ACC112 (cell line): ENCODE measurements around the gene ABCG4.

ENCODE experiments used
- H2AFZ ChIP-seq: fragments of 200-600 bp; sonication (generic); one replicate; pipeline ENCODE4 v1.6.0; 2017; ENCODE audit warnings: antibody characterized with exemption, low read length; ENCODE audit not compliant: unreplicated experiment
- H3K27ac ChIP-seq: fragments of 200-600 bp; sonication (generic); 2 replicates; pipeline ENCODE4 v1.5.1; 2014; ENCODE audit warnings: low read depth, mild to moderate bottlenecking, antibody characterized with exemption, low read length, moderate library complexity
- H3K27me3 ChIP-seq: fragments of 200-600 bp; sonication (generic); 2 replicates; pipeline ENCODE4 v1.6.1; 2014; ENCODE audit warnings: mild to moderate bottlenecking, antibody characterized with exemption, low read length, moderate library complexity, mixed read lengths; ENCODE audit not compliant: insufficient read depth
- H3K36me3 ChIP-seq: fragments of 200-600 bp; sonication (generic); 2 replicates; pipeline ENCODE4 v1.6.1; 2016; ENCODE audit warnings: mild to moderate bottlenecking, antibody characterized with exemption, low read length, moderate library complexity, mixed read lengths; ENCODE audit not compliant: insufficient read depth
- H3K4me1 ChIP-seq: fragments of 200-600 bp; sonication (generic); one replicate; pipeline ENCODE4 v1.6.1; 2016; ENCODE audit warnings: low read length, mixed read lengths; ENCODE audit not compliant: insufficient read depth, unreplicated experiment, control insufficient read depth
- H3K4me3 ChIP-seq: fragments of 200-600 bp; sonication (generic); 2 replicates; pipeline ENCODE4 v1.5.1; 2014; ENCODE audit warnings: mild to moderate bottlenecking, low read depth, low read length
- H3K79me2 ChIP-seq: fragments of 200-600 bp; sonication (generic); one replicate; pipeline ENCODE4 v1.6.0; 2016; ENCODE audit warnings: low read length; ENCODE audit not compliant: control insufficient read depth, unreplicated experiment, insufficient read depth

ABCG4 gene

DNA sequence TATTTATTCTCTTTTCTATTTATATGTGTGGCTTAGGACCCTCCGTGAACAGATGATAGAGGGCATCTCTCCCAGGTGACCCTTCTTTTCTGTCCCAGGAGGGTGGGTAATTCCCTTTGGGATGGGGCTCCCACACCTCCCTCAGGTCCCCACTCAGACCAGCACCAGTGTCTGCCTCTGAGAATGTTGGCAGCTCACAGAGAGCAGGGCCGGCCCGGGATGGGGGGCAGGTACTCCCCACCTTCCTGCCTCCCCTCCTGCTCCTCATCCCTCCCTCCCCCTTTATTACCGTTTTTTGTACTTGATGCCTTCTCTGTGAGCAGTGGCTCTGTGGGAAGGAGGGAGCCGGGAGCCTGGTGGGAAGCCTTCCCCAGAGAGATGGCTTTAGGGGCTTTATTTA lies 32.3 kb upstream of the ABCG4 start:
- H3K27ac ChIP-seq: no peak overlapping the region
- no peak overlapping the region for H2AFZ ChIP-seq
- peaks cover 2% of the 10 kb centered on the region for H3K79me2 ChIP-seq
- no peaks in the 10 kb centered on the region for H3K36me3 ChIP-seq
- H3K4me3 ChIP-seq: no peak overlapping the region
- H3K4me1 ChIP-seq: peaks cover 8% of the 10 kb centered on the region
- H3K27me3 ChIP-seq: no peaks in the 10 kb centered on the region

DNA sequence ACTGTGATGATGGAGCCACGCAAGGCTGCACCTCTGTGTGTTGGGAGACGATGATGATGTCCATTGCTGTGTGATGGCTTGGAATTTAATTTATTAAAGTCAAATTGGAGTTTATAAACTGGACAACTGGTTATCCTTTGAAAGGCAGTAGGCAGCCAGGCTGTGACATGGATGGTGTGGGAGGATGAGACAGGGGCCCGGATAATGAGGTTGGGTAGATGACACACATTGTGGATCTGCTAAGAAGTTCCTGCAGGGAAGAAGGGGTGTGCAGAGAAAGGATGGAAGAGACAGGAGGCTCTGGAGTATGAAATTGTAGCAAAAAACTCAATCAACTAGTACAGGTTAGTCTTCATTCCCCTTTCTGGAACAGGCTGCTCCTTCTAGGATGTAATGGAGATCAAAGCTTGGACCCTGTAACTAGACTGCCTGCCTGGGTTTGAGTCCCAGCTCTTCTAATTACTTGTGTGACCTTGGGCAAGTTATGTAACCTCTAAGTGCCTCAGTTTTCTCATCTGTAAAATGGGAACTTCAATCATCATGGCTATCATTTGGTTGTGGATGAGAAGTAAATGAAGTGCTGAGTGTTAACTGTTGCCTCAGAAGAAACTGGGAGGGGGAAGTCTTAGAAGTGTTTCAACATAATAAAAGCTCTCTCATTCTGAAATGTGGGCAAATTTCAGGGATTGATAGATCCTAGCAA lies 31.7 kb upstream of the ABCG4 start:
- H3K27ac ChIP-seq: no peak overlapping the region
- no peak overlapping the region for H2AFZ ChIP-seq
- no peaks in the 10 kb centered on the region for H3K36me3 ChIP-seq
- no peak overlapping the region for H3K4me3 ChIP-seq
- H3K79me2 ChIP-seq: peaks cover 7% of the 10 kb centered on the region
- H3K4me1 ChIP-seq: peaks cover 8% of the 10 kb centered on the region
- H3K27me3 ChIP-seq: no peaks in the 10 kb centered on the region

DNA sequence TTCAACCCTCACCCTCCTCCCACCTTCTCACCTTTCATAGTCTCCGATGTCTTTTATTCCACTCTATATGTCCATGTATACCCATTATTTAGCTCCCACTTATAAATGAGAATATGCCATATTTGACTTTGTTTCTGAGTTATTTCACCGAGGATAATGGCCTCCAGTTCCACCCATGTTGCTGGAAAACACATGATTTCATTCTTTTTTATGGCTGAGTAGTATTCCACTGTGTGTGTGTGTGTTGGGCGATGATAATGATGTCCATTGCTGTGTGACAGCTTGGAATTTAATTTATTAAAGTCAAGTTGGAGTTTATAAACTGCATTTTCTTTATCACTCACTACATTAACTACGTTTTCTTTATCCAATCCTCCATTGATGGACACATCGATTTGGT lies 30.6 kb upstream of the ABCG4 start:
- no peak overlapping the region for H3K27ac ChIP-seq
- H3K4me1 ChIP-seq: peaks cover 9% of the 10 kb centered on the region
- peaks cover 16% of the 10 kb centered on the region for H3K79me2 ChIP-seq
- H3K36me3 ChIP-seq: no peaks in the 10 kb centered on the region
- H2AFZ ChIP-seq: no peak overlapping the region
- no peaks in the 10 kb centered on the region for H3K27me3 ChIP-seq
- H3K4me3 ChIP-seq: no peak overlapping the region

DNA sequence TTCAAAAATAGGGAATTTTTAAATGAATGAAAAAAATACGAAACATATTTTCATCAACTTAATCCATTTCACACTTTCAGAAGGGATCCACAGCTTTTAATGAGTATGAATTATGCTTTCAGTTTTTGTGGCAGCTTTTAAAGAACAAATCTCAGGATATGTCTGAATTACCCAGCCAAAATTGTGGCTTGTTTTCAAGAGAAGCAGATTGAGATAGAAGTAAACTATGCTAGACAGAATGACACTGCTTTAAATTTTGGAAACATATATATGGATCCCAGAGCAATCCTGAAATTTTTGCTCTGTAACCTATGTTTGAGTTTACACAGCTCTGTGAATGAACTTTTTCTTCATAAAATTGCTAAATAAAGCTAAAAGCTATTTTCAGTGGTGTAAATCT lies 29.9 kb upstream of the ABCG4 start:
- Histone ChIP-seq H3K4me3 (no peak overlapping the region), H3K79me2 (peaks cover 19% of the 10 kb centered on the region), H3K27ac (no peak overlapping the region), H2AFZ (no peak overlapping the region), H3K27me3 (no peaks in the 10 kb centered on the region), H3K36me3 (no peaks in the 10 kb centered on the region), H3K4me1 (peaks cover 9% of the 10 kb centered on the region)

DNA sequence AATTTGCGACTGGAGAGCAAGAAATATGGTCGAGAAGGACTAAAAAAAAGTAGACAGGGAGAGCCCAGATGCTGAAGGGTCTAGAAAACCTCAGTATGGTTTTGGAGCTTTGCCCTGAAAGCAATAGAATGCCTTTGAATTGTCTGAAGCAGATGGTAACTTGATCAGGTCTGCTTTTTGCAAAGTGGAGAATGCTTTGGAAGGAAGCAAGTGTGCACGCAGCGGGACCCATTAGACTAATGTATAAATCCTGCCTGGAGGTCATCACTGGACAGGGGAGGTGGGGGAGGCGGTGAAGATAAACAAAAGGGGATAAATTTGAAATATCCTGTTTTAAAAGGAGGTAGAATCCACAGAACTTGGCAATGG lies 28.2 kb upstream of the ABCG4 start:
- H3K4me3 ChIP-seq: peak overlapping the region; percentile 98
- H3K79me2 ChIP-seq: peaks cover 19% of the 10 kb centered on the region
- no peaks in the 10 kb centered on the region for H3K36me3 ChIP-seq
- H3K27ac ChIP-seq: peak overlapping the region; percentile 19; the same call in 1 of the 2 replicates
- H3K27me3 ChIP-seq: no peaks in the 10 kb centered on the region
- H2AFZ ChIP-seq: peak overlapping the region; percentile 78
- peaks cover 9% of the 10 kb centered on the region for H3K4me1 ChIP-seq

- Histone ChIP-seq H2AFZ (peak within 1 kb of the TSS; percentile 78), H3K79me2 (peaks cover 19% of the 10 kb centered on the region), H3K36me3 (no peaks in the 10 kb centered on the region), H3K27me3 (no peaks in the 10 kb centered on the region), H3K4me1 (peaks cover 9% of the 10 kb centered on the region), H3K27ac (peak within 1 kb of the TSS; percentile 19), H3K4me3 (peak within 1 kb of the TSS; percentile 98)
Measured at GRCh38 chr11:119121008-119121810, 27.6 kb upstream of the ABCG4 start, which contains the start of gene HINFP. Gene HINFP, plus strand, starts transcription at chr11:119121580. Its CDS starts 5,365 bp downstream, at chr11:119126945.

DNA sequence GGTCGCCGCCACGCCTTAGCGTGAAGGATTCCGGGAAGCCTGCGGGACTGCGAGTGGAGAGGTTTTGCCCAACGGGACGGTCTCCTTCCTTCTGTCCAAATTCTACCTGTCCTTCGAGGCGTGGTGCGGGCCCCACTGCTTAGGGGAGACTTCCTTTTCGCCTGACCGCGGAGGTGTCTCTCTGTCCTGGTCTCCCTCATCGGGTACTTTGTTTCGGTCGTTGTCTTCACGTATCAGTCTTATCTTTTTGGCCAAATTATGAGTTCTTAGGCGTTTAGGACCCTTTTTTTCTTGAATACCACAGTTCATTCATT lies 27.1 kb upstream of the ABCG4 start:
- peak overlapping the region; percentile 98 for H3K4me3 ChIP-seq
- H3K79me2 ChIP-seq: peaks cover 19% of the 10 kb centered on the region
- peaks cover 9% of the 10 kb centered on the region for H3K4me1 ChIP-seq
- H3K36me3 ChIP-seq: no peaks in the 10 kb centered on the region
- H3K27me3 ChIP-seq: no peaks in the 10 kb centered on the region
- peak overlapping the region; percentile 18 for H3K27ac ChIP-seq
- peak overlapping the region; percentile 77 for H2AFZ ChIP-seq

DNA sequence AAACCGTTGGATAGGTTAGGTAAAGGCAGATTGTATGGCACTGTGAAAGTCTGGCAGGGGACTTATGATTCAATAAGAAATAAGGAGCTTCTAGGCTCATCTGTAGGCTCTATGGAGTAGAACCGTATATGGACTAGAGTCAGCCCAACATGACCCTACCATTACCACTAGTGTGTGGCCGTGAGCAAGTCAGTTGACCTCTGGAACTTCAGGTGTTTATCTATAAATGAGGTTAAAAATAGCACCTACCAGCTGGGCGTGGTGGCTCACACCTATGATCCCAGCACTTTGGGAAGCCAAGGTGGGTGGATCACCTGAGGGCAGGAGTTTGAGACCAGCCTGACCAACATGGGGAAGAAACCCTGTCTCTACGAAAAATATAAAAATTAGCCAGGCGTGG lies 23.0 kb upstream of the ABCG4 start:
- no peaks in the 10 kb centered on the region for H3K27me3 ChIP-seq
- peaks cover 7% of the 10 kb centered on the region for H3K4me1 ChIP-seq
- H3K79me2 ChIP-seq: peaks cover 19% of the 10 kb centered on the region
- no peak overlapping the region for H2AFZ ChIP-seq
- H3K4me3 ChIP-seq: no peak overlapping the region
- H3K27ac ChIP-seq: no peak overlapping the region
- 0 out of 2 replicates have a peak, but pooled peaks cover 3% of the 10 kb centered on the region for H3K36me3 ChIP-seq

DNA sequence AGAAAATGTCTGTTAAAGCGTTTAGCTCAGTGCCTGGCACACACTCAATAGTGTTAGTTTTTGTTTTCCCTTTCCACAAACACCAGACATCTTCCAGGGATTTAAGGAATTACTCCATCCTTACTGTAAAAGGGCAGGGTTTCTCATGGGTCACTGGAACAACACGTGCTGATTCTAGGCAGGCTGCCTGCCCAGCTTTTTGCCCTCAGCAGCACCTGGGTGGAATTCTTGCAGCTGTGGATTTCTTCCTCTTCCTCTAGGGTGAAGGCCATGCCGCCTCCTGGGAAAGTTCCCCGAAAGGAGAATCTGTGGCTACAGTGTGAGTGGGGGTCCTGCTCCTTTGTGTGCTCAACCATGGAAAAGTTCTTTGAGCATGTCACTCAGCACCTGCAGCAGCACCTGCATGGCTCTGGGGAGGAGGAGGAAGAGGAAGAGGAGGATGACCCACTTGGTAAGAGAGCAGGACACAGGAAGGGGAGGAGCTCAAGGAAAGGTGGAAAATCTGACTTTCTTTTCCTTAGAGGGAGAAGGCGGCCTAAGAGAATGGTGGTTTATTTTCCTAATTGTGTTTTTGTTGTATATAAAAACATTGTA lies 22.1 kb upstream of the ABCG4 start:
- Histone ChIP-seq H3K4me3 (no peak overlapping the region), H3K36me3 (0 out of 2 replicates have a peak, but pooled peaks cover 7% of the 10 kb centered on the region)

GRCh38 chr11:119130662-119131061 lies 18.2 kb upstream of the ABCG4 start:
- H3K36me3 ChIP-seq: peaks cover 19% of the 10 kb centered on the region; the same call in 1 of the 2 replicates
- no peaks in the 10 kb centered on the region for H3K27me3 ChIP-seq
- no peak overlapping the region for H2AFZ ChIP-seq
- no peak overlapping the region for H3K4me3 ChIP-seq
- H3K4me1 ChIP-seq: peaks cover 3% of the 10 kb centered on the region
- H3K79me2 ChIP-seq: no peaks in the 10 kb centered on the region
- H3K27ac ChIP-seq: no peak overlapping the region

More for the DNA sequence above, 22.1 kb upstream of the ABCG4 start:
- H3K79me2 ChIP-seq: peaks cover 15% of the 10 kb centered on the region
- no peak overlapping the region for H3K27ac ChIP-seq
- H2AFZ ChIP-seq: no peak overlapping the region
- H3K27me3 ChIP-seq: no peaks in the 10 kb centered on the region
- H3K4me1 ChIP-seq: peaks cover 7% of the 10 kb centered on the region
